DMS 273 (cell line): Measurements from ENCODE around the gene CCDC192.

Experiments
- DNase-seq: peaks from one replicate; lab custom pipeline; 2025; ENCODE audit not compliant: unreplicated experiment; lab: John Stamatoyannopoulos, UW

Gene CCDC192

GRCh38 chr5:127912411-127912810 is 209.2 kb downstream of the CCDC192 start:
- DNase-seq = no peak

DNA sequence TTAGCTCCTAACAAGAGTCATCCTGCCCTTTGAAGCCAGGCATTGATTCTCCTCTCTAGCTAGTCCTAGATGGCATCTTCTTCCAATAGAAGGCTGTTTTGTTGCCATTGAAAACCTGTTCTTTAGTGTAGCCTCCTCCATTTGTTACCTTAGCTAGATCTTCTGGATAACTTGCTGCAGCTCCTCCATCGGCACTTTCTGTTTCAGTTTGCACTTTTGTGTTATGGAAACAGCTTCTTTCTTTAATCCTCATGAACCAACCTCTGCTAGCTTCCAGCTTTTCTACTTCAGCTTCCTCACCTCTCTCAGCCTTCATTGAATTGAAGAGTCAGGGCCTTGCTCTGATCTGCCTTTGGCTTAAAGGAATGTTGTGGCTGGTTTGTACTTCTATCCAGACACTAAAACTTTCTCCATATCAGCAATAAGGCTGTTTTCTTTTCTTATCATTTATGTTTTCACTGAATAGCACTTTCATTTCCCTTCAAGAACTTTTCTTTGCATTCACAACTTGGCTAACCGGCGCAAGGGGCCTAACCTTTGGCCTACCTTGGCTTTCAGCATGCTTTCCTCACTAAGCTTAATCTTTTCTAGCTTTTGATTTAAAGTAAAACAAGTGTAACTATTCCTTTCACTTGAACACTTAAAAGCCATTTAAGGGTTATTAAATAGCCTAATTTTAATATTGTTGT is 213.8 kb downstream of the CCDC192 start:
- DNase-seq = no peak

- DNase-seq = no peak
Measured at GRCh38 chr5:127919006-127919796, 216.0 kb downstream of the CCDC192 start.

GRCh38 chr5:127919818-127920217 is 216.6 kb downstream of the CCDC192 start:
- no peak for DNase-seq

GRCh38 chr5:127920936-127921335 is 217.7 kb downstream of the CCDC192 start:
- DNase-seq = no peak

- no peak for DNase-seq
Measured at GRCh38 chr5:127922603-127923002, 219.4 kb downstream of the CCDC192 start.

- DNase-seq = no peak
Measured at GRCh38 chr5:127923804-127924570, 220.8 kb downstream of the CCDC192 start.

- DNase-seq = no peak
Measured at GRCh38 chr5:127924606-127925005, 221.4 kb downstream of the CCDC192 start.

- DNase-seq = no peak
Measured at GRCh38 chr5:127925916-127926315, 222.7 kb downstream of the CCDC192 start.

DNA sequence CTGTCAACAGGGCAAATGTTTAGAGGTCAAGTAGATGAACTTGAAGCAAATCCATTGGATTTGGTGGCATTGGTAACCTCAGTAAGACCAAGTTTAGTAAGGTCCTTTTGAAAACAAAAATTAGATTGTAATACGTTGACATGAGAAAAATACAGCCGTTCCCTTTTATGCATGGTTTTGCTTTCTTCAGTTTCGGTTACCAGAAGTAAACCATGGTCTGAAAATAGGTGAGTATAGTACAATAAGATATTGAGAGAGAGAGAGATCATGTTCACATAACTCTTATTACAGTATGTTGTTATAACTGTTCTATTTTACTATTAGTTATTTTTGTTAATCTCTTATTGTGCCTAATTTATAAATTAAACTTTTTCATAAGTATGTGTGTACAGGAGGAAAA is 223.8 kb downstream of the CCDC192 start:
- DNase-seq = no peak

DNA sequence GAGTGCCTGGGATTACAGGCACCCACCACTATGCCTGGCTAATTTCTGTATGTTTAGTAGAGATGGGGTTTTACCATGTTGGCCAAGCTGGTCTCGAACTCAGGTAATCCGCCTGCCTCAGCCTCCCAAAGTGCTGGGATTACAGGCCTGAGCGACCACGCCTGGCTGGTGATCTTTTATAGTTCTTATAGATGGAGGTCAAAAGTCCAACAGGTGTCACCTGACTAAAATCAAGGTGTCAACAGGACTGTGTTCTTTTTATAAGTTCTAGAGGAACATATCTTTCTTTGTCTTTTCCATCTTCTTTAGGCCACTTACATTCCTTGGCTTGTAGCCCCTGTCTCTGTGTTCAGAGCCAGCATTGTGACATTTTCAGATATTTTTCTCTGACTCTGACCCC is 224.9 kb downstream of the CCDC192 start:
- no peak for DNase-seq

GRCh38 chr5:127930311-127930710 is 227.1 kb downstream of the CCDC192 start:
- no peak for DNase-seq

- DNase-seq = no peak
Measured at GRCh38 chr5:127931396-127931795, 228.2 kb downstream of the CCDC192 start.

GRCh38 chr5:127933348-127933747 is 230.2 kb downstream of the CCDC192 start:
- DNase-seq = no peak

DNA sequence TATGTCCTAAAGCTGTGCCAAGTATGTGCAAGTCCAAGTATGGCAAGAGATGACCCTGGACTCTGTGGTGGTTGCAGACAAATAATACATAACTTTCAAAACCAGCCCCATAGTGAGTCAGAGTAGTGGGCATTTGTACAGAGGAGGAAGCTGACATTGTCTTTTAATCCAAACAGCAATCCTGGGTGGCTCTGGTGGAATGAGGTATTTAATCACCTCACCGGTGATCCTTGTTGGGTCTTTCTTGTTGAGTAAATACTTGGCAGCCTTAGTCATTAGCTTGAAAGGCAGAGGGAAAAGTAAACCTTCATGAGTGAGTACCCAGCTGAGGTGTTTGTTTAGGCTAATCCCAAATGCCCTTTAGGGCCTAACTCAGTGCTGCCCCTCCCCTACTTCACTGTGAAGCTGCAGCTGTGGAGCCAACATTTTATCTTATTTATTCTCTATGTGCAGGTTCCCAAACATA is 231.6 kb downstream of the CCDC192 start:
- no peak for DNase-seq

DNA sequence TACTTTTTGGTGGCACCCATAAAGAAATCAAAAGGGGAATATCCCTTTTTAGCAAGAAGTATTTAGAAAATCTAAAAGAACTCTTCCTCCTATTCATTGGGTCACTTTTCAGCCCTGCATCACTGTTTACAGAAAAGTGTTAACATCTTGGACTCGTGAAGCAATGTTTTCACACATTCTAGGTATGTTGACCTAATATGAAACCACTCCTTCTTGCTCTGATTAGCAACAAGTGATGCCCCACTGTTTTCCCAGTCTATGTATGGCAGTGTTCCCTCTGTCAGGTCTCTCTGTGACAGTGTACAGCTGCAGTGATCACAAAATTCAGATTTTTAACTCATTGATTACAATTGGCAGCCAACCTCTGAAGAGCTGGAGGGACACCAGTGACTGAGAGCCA is 232.2 kb downstream of the CCDC192 start:
- DNase-seq = no peak

GRCh38 chr5:127936439-127936972 is 233.3 kb downstream of the CCDC192 start:
- DNase-seq = no peak

- peak; percentile 91 for DNase-seq
Measured at GRCh38 chr5:127938746-127939145, 235.6 kb downstream of the CCDC192 start.

- DNase-seq = peak; percentile 53
Measured at GRCh38 chr5:127940854-127941253, 237.7 kb downstream of the CCDC192 start.

DNA sequence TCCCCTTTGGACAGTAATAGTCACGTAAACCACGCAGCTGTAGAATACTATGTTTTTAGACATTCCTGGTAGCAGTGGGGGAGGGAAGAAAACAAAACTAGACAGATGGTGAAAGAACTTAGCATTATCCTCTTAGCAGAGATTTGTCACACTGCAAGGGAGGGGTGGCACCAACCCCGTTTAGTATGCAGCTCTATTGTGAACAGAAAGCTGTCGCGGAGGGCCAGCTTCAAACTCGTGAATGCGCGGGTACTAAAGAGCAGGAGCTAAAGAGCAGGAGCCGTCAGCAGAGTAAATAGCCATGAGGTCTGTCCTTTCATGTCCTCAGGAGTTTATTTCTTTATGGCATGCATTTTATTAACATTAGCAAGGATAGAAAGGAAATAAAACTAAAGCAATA is 238.5 kb downstream of the CCDC192 start:
- DNase-seq = peak; percentile 74
